Islet precursor cell (in vitro differentiated cells): ENCODE data around the gene PRR23B.
"Not testable (repeated sequence)": the region's sequence is repeated elsewhere in the genome, so short reads cannot be mapped to it uniquely, and the experiment has no call there.

ENCODE experiments used
- DNase-seq: peaks from one replicate; pipeline ENCODE4 v3.0.0-alpha.2; 2018

Gene PRR23B

GRCh38 chr3:139020868-139021234 is at the start of gene PRR23B:
Gene PRR23B, minus strand, starts transcription at chr3:139020926. Its CDS starts 265 bp downstream, at chr3:139020661.
- no peak for DNase-seq

GRCh38 chr3:139062918-139063317 is 42.2 kb upstream of the PRR23B start:
- no peak for DNase-seq

- DNase-seq: no peak
Observed at GRCh38 chr3:139052802-139053600, 32.3 kb upstream of the PRR23B start.

- DNase-seq: no peak
Observed at GRCh38 chr3:139044366-139045210, 23.9 kb upstream of the PRR23B start, which contains the start of gene PRR23C. Gene PRR23C, minus strand, starts transcription at chr3:139044892. Its CDS starts 272 bp downstream, at chr3:139044620.

GRCh38 chr3:139043554-139044365 is 23.0 kb upstream of the PRR23B start:
- DNase-seq: no peak

GRCh38 chr3:139037478-139037877 is 16.8 kb upstream of the PRR23B start:
- no peak for DNase-seq

- DNase-seq: no peak
Observed at GRCh38 chr3:139032326-139033002, 11.7 kb upstream of the PRR23B start.

- DNase-seq: not testable (repeated sequence)
Observed at GRCh38 chr3:139030576-139030975, 9.8 kb upstream of the PRR23B start.

- no peak for DNase-seq
Observed at GRCh38 chr3:139024968-139025367, 4.2 kb upstream of the PRR23B start.

GRCh38 chr3:139020036-139020867 is 474 bp downstream of the PRR23B start:
- no peak for DNase-seq

- DNase-seq: no peak
Observed at GRCh38 chr3:139016430-139017048, 4.2 kb downstream of the PRR23B start.

GRCh38 chr3:139006051-139006716 is 14.5 kb downstream of the PRR23B start, which contains the start of gene PRR23A:
Gene PRR23A, minus strand, starts transcription at chr3:139006268. Its CDS starts 0 bp downstream, at chr3:139006268.
- DNase-seq: no peak

- no peak for DNase-seq
Observed at GRCh38 chr3:139005356-139005993, 15.3 kb downstream of the PRR23B start.

GRCh38 chr3:138995706-138996105 is 25.0 kb downstream of the PRR23B start:
- no peak for DNase-seq

- DNase-seq: no peak
Observed at GRCh38 chr3:138987181-138987580, 33.5 kb downstream of the PRR23B start.

GRCh38 chr3:138985932-138986331 is 34.8 kb downstream of the PRR23B start:
- DNase-seq: no peak

GRCh38 chr3:138984816-138985215 is 35.9 kb downstream of the PRR23B start:
- no peak for DNase-seq

- no peak for DNase-seq
Observed at GRCh38 chr3:138976047-138976446, 44.7 kb downstream of the PRR23B start.

GRCh38 chr3:138975351-138975750 is 45.4 kb downstream of the PRR23B start:
- DNase-seq: no peak

GRCh38 chr3:138974462-138974861 is 46.3 kb downstream of the PRR23B start:
- DNase-seq: no peak
